Measurements from ENCODE around the gene CD274.
"Not testable (repeated sequence)": the region's sequence is repeated elsewhere in the genome, so short reads cannot be mapped to it uniquely, and the experiment has no call there.

GRCh38 chr9:5433328-5433727 is 17.0 kb upstream of the CD274 start:
- TF ChIP-seq CTCF (IDR thresholded peaks at IDR 0.05; ENCODE audit: low read length); EZH2 (IDR thresholded peaks at IDR 0.05; ENCODE audit: borderline replicate concordance, low read length): not testable (repeated sequence)

Measured in OCI-LY1 (cell line).